ENCODE measurements around the gene CDRT4. TPM values are rescaled to one million over a fixed set of nuclear protein-coding genes. Genes with fewer than 3 reads are reported as not detected.

Gene CDRT4
- total RNA-seq, 1 donor = 3.3 TPM

- Histone ChIP-seq H2AFZ (ENCODE audit: low read length) (no peak overlapping the region), H3K27me3 (ENCODE audit: insufficient read depth, low read length) (no peaks in the 10 kb centered on the region), H3K9me3 (ENCODE audit: low read depth, low read length) (no peaks in the 10 kb centered on the region), H3K36me3 (ENCODE audit: insufficient read depth, low read length) (no peaks in the 10 kb centered on the region), H3K4me2 (ENCODE audit: insufficient read depth, low read length) (no peak overlapping the region), H3K4me1 (ENCODE audit: insufficient read depth, low read length) (peaks cover 27% of the 10 kb centered on the region), H3K4me3 (ENCODE audit: insufficient read depth, low read length) (no peak overlapping the region), H4K20me1 (ENCODE audit: insufficient read depth, low read length) (no peaks in the 10 kb centered on the region), H3K27ac (ENCODE audit: low read depth, low read length) (no peak overlapping the region), H3K79me2 (ENCODE audit: insufficient read depth, low read length) (no peaks in the 10 kb centered on the region)
- no peak for DNase-seq (ENCODE audit: insufficient read length, low spot score, missing footprints)
- TF ChIP-seq CTCF (IDR thresholded peaks at IDR 0.05; ENCODE audit: extremely low read depth, low read depth, low read length) = no peak
Observed at GRCh38 chr17:15395091-15395490, 72.3 kb downstream of the CDRT4 start.

- no peak for TF ChIP-seq CTCF (IDR thresholded peaks at IDR 0.05; ENCODE audit: extremely low read depth, low read depth, low read length)
Observed at GRCh38 chr17:15393414-15393813, 74.0 kb downstream of the CDRT4 start.

GRCh38 chr17:15392326-15392741 lies 75.1 kb downstream of the CDRT4 start:
- no peaks in the 10 kb centered on the region for H3K79me2 ChIP-seq (ENCODE audit: insufficient read depth, low read length)

More at GRCh38 chr17:15393414-15393813, 74.0 kb downstream of the CDRT4 start:
- Histone ChIP-seq H3K4me1 (ENCODE audit: insufficient read depth, low read length) (peaks cover 13% of the 10 kb centered on the region), H3K9me3 (ENCODE audit: low read depth, low read length) (no peaks in the 10 kb centered on the region), H3K4me3 (ENCODE audit: insufficient read depth, low read length) (no peak overlapping the region), H3K27ac (ENCODE audit: low read depth, low read length) (no peak overlapping the region), H4K20me1 (ENCODE audit: insufficient read depth, low read length) (no peaks in the 10 kb centered on the region), H3K27me3 (ENCODE audit: insufficient read depth, low read length) (no peaks in the 10 kb centered on the region), H2AFZ (ENCODE audit: low read length) (no peak overlapping the region), H3K36me3 (ENCODE audit: insufficient read depth, low read length) (no peaks in the 10 kb centered on the region), H3K4me2 (ENCODE audit: insufficient read depth, low read length) (no peak overlapping the region), H3K79me2 (ENCODE audit: insufficient read depth, low read length) (no peaks in the 10 kb centered on the region)
- no peak for DNase-seq (ENCODE audit: insufficient read length, low spot score, missing footprints)

More at GRCh38 chr17:15392326-15392741, 75.1 kb downstream of the CDRT4 start:
- Histone ChIP-seq H3K9me3 (ENCODE audit: low read depth, low read length) (no peaks in the 10 kb centered on the region), H3K4me2 (ENCODE audit: insufficient read depth, low read length) (peak overlapping the region; percentile 12), H3K36me3 (ENCODE audit: insufficient read depth, low read length) (no peaks in the 10 kb centered on the region), H3K4me1 (ENCODE audit: insufficient read depth, low read length) (peaks cover 7% of the 10 kb centered on the region), H3K27ac (ENCODE audit: low read depth, low read length) (peak overlapping the region; percentile 12), H4K20me1 (ENCODE audit: insufficient read depth, low read length) (no peaks in the 10 kb centered on the region), H2AFZ (ENCODE audit: low read length) (no peak overlapping the region), H3K4me3 (ENCODE audit: insufficient read depth, low read length) (no peak overlapping the region), H3K27me3 (ENCODE audit: insufficient read depth, low read length) (peaks cover 2% of the 10 kb centered on the region)
- no peak for TF ChIP-seq CTCF (IDR thresholded peaks at IDR 0.05; ENCODE audit: extremely low read depth, low read depth, low read length)
- peak; percentile 80 for DNase-seq (ENCODE audit: insufficient read length, low spot score, missing footprints)

Measured in osteoblast (primary cell).